ENCODE data around the gene NEURL3. TPM values are rescaled to one million over a fixed set of nuclear protein-coding genes. Genes with fewer than 3 reads are reported as not detected.
"Not testable (repeated sequence)": the region's sequence is repeated elsewhere in the genome, so short reads cannot be mapped to it uniquely, and the experiment has no call there.

Gene NEURL3
- total RNA-seq, 2 donors from 2014 or later, result 8.9 to 28.9 TPM

- WGBS, result 67% methylated on average over 58 of the region's 64 CpGs
- TF ChIP-seq POLR2AphosphoS5 (IDR thresholded peaks at IDR 0.05), result no peak
- TF ChIP-seq CTCF (IDR thresholded peaks at IDR 0.05), result no peak
- no peaks in the 10 kb centered on the region for H3K4me1 ChIP-seq (replicated peaks)
- peaks cover 3% of the 10 kb centered on the region for H3K27me3 ChIP-seq (replicated peaks; ENCODE audit: insufficient read depth)
- H3K9me3 ChIP-seq, result no peaks in the 10 kb centered on the region
- no peaks in the 10 kb centered on the region for H3K36me3 ChIP-seq
- intact Hi-C loops (cut with DNase I), result loop anchor here (10.0 kb wide), 1 partner anchor 196 kb away; the partner anchor contains the start of gene SNRNP200
- DNase-seq (ENCODE audit: low spot score), result no peak
- no peak overlapping the region for H3K4me3 ChIP-seq
- H3K27ac ChIP-seq, result no peak overlapping the region
These were observed 4.6 kb downstream of the NEURL3 start for GRCh38 chr2:96500385-96501066.

GRCh38 chr2:96499061-96499960 is 5.8 kb downstream of the NEURL3 start:
- DNase-seq (ENCODE audit: low spot score), result no peak
- Histone ChIP-seq H3K27me3 (replicated peaks; ENCODE audit: insufficient read depth) (peaks cover 3% of the 10 kb centered on the region), H3K4me3 (no peak overlapping the region), H3K27ac (no peak overlapping the region), H3K9me3 (no peaks in the 10 kb centered on the region), H3K36me3 (no peaks in the 10 kb centered on the region), H3K4me1 (replicated peaks) (no peaks in the 10 kb centered on the region)
- no peak for TF ChIP-seq CTCF (IDR thresholded peaks at IDR 0.05)
- no peak for TF ChIP-seq POLR2A (IDR thresholded peaks at IDR 0.05)
- no peak for TF ChIP-seq POLR2AphosphoS5 (IDR thresholded peaks at IDR 0.05)
- WGBS, result 75% methylated on average over 15 of the region's 15 CpGs
- intact Hi-C loops (cut with DNase I), result no loop called here

- intact Hi-C loops (cut with DNase I); H3K9me3 ChIP-seq; H3K27ac ChIP-seq; H3K36me3 ChIP-seq; H3K4me3 ChIP-seq; H3K4me1 ChIP-seq (replicated peaks); DNase-seq (ENCODE audit: low spot score); H3K27me3 ChIP-seq (replicated peaks; ENCODE audit: insufficient read depth): not testable (repeated sequence)
- WGBS, result 89% methylated on average over 6 of the region's 6 CpGs
These were observed 6.5 kb downstream of the NEURL3 start for GRCh38 chr2:96498611-96499010.

GRCh38 chr2:96498021-96498431 is 7.1 kb downstream of the NEURL3 start:
- Histone ChIP-seq H3K27ac (no peak overlapping the region), H3K36me3 (no peaks in the 10 kb centered on the region), H3K4me3 (no peak overlapping the region), H3K27me3 (replicated peaks; ENCODE audit: insufficient read depth) (peaks cover 3% of the 10 kb centered on the region), H3K4me1 (replicated peaks) (no peaks in the 10 kb centered on the region), H3K9me3 (no peaks in the 10 kb centered on the region)
- no peak for TF ChIP-seq POLR2A (IDR thresholded peaks at IDR 0.05)
- TF ChIP-seq POLR2AphosphoS5 (IDR thresholded peaks at IDR 0.05), result no peak
- TF ChIP-seq CTCF (IDR thresholded peaks at IDR 0.05), result no peak
- intact Hi-C loops (cut with DNase I), result no loop called here
- DNase-seq (ENCODE audit: low spot score), result no peak
- WGBS, result 75% methylated on average over 12 of the region's 12 CpGs

- Histone ChIP-seq H3K27ac (no peak overlapping the region), H3K27me3 (replicated peaks; ENCODE audit: insufficient read depth) (no peaks in the 10 kb centered on the region), H3K4me3 (no peak overlapping the region), H3K4me1 (replicated peaks) (no peaks in the 10 kb centered on the region), H3K9me3 (no peaks in the 10 kb centered on the region), H3K36me3 (no peaks in the 10 kb centered on the region)
- 54% methylated on average over 6 of the region's 6 CpGs for WGBS
- no peak for DNase-seq (ENCODE audit: low spot score)
- no peak for TF ChIP-seq CTCF (IDR thresholded peaks at IDR 0.05)
- no peak for TF ChIP-seq POLR2A (IDR thresholded peaks at IDR 0.05)
- no peak for TF ChIP-seq POLR2AphosphoS5 (IDR thresholded peaks at IDR 0.05)
- intact Hi-C loops (cut with DNase I), result no loop called here
These were observed 9.1 kb downstream of the NEURL3 start for GRCh38 chr2:96495982-96496629.

All from prostate gland (tissue), 2 donors.